ENCODE data around the gene ANKRD60.
A peak's percentile ranks its signal among the peaks of the same experiment; 100 is the strongest.

Gene ANKRD60, protein sequence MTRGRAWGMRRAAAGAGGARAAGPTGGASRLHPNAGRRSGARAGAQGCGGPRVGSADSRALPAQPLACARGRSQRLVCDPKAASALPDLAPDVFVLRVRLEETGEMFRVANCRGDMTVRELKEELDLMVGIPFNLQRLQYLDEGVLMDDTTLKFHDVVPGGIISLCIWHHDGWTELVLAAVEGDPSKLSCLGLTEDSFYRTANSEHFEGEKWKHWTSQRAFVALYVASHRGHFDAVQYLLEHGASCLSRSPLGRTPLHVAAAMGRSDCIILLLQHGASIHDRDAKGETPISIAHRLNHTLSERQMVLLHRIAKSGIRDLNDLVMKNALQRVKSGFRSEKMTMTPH

DNA sequence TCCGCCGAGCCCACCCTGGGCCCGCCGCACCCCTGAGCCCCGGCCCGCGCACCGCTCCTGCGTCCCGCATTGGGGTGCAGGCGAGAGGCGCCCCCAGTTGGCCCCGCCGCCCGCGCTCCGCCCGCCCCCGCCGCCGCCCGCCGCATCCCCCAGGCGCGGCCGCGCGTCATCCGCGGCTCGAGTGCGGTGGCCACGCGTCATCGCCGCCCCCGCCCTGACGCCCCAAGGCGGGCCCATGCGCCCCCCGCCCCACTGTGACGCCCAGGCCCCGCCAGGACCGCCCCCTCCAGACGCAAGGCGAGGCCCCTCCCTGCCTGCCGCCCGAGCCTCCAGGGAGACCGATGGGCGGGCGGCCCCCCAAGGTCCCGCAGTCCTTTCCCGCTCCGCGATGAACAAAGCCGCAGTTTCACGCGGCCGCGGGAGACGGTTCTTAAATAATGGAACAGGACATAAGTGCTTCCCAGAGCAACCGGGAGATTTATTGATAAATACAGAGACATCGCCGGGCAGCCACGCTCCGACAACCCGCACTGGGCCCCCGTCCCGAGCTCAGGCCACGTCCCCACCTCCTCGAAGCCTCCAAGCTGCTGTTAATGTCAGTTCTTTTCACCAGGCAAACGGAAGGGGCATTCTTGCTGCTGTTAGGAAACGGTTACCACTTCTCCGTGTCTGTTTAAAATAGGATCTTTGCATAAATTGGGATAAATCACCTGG lies at the start of gene ANKRD60:
Gene ANKRD60 (minus strand): TSS at position 170 of the 714 bp plus-strand sequence. CDS start 0 bp downstream, at position 170.
- peak; percentile 86 for DNase-seq

DNA sequence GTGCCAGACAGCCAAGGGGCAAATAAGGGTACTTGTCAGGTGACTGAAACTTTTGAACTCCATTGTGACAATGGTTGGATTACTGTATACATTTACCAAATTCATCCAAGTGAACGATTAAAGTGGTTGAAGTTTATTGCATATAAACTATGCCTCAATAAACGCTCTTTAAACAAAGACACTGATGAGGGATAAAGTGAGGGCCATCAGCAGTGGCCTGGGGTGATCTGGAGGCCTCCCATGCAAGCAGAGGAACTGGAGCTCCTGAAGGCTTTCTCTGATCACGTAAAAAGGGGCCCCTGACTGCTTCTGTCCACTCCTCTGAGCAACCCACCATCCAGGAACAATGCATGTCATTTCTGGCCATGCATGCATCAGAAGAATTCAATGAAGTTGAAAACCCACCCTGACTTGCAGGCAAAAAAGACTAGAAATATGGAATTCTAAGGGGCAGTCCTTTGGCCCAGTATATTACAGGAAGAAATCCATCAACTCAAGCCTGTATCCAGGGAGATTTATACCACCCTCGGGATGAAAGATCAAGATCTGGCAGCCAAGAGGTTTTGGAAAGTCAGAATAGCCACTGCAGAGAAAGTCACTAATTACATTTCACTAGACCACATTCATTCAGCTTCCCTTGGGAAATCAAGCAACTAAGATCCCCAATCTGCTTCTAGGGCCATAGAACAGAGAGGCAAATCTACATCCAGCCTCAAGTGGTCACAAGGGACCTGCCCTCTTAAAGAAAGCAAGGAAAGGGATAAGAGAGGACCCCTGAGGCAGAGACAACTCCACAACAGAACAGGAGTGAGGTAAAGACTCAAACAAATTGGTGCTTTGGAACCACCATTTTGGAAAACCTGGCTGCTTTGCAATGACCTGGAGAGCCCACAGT lies 49.4 kb upstream of the ANKRD60 start:
- peak; percentile 63 for DNase-seq

DNA sequence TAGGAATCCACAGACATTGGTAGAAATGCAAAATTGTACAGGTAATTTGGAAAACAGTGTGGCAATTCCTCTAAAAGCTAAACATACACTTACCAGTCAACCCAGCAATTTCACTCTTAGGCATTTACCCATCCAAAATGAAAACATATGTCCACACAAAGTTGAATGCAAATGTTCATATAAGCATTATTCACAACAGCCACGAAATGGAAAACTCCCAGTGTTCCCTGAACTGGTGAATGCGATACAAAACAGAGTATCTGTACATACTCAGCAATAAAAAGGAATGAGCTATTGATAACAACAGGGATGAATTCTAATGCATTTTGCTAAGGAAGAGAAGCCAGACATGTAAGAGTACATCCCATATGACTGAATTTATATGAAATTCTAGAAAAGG lies 48.7 kb upstream of the ANKRD60 start:
- peak; percentile 5 for DNase-seq

DNA sequence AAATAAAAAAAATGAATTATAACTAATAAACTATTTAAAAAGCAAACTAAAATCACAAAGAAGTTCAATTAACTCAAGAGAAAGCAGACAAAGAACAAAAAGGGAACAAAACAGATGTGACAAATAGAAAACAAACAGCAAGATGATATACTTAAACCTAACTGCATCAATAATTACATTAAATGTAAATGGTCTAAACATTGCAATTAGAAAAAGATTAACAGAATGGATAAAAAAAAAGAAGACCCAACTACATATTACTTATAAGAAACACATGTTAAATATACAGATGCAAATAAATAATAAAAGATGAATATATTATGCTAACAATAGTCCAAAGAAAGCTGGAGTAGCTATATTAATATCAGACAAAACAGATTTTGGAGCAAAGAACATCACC lies 45.9 kb upstream of the ANKRD60 start:
- no peak for DNase-seq

DNA sequence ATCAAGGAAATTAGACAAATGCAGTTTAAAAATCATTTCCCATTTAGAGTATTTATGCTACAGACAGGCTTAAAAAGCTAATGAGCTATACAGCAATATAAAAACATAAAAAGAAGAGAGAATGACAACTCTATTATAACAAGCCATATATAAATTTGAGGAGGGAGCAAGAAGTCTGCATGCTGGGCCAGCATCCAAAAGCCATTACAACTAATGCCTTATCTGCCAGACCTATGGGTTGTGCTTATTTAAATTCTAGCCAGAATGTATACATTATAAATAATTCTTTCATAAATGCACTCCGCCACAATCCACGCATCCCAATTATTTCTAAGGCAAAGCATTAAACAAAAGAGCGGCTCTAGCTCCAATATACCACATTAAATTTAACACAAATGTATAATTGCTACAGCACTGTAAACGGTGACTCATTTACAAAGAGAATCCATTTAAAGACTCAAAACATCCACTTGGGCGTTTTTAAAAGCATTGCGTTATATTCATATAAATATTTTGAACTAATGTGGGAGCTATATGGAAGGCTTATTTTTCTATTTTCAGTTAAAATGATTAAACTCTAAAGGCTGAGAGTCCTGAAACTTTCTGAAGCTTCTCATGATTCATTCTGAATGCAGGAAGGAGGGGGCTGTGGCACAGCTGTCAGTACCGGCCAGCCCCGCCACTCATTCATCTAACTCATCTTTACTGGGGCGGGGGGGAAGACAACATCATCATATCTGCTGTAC lies 43.3 kb upstream of the ANKRD60 start:
- no peak for DNase-seq

DNA sequence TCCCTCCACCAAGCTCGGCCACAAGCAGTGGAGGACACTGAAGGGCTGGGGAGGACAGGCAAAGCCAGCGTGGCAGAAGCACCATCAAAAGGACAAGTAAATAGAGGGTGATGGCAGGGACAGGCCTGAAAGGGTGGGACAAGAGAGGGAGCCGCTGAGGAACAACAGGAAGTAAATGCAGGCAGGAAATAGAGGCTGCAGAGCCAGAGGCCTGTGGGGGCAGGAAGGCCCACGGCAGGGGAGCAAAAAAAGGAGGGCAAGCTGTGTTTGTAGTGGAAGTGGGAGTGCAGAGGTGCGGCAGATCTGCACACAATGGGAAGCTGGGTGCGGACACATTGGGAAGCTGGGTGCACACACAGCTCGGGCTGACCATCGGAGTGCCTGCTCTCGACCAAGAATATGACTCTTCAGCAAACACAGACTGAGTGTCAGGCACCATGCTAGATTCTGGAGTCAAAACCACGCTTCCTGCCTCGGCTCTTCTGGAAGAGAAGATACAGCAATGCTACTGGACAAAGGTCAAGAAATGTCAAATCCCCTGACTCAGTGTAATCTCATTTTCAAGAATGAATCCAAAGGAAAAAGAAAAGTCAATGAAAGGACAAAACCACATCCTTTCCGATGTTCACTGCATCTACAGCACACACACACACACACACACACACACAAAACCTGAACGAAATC lies 40.6 kb upstream of the ANKRD60 start:
- DNase-seq = no peak

DNA sequence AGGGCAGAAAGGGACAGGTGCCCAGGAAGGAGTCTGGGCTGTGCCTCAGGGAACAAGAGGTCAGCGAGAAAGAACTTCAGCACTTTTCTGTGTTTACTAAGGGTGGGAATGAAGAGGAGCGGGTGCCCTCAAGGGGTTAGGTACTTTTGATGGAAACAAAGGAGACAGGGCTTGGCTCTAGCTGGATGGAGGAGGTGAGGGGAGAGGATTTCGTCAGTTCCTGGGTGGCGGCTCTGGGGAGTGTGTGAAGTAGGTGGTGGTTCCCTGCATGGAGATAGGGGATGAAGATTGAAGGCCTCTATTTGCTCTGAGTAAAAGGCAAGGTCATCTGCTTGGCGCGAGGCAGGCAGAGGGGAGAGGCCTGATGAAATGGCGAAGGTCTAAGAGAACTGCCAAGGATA lies 40.0 kb upstream of the ANKRD60 start:
- DNase-seq = no peak

DNA sequence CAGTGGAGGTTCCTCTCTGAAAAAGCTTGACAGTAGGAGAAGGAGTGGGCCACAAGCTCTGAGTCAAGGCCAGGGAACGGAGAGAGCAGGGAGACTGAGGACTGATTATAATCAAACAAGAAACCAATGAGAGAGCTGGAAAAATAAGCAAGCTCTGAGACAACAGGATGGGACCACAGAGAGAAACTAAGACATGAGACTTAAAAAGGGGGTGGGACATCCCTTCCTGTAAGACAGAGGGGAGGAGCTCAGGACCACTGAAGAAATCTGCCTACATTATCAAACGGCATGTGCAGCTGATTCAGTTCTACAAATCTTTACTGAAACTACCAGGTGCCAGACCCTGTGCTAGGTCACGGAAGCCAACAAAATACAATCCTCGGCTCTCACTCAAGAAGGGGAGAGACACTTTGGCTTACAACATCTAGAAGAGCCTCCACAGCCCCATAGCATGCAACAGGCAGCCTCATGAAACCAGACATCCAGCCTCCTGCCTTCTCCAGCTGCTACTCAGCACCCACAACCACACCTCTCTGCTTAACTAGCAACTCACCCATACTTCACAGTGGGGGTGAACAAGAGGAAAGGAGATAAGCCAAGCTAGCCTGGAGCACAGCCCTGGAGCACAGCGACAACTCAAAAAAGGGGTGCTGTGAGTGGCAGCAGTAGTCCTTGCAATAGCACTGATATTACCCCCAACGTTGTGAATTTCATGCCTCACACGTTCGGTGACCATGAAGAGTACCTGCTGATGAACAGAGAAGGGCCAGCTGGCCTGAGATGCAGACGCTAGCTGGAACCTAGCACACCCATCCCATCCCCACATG lies 39.1 kb upstream of the ANKRD60 start:
- DNase-seq = no peak

DNA sequence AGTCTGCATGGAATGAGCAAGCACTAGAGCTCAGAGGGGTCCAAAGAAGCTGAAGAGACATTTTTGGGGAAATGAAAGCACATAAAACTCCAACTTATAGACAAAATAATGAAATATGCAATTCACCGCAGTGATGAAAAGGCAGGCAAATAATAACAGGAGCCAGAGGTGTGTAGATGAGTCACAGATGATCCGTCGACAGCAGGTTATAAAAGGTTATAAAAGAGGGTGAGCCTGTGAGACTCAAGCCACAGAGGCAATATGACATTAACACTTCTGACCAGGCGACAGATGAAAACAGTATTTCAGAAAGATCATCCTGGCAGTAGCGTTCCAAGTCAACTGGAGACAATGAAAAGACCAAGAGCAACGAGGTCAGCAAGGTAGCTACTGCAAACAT lies 35.8 kb upstream of the ANKRD60 start:
- DNase-seq = no peak

DNA sequence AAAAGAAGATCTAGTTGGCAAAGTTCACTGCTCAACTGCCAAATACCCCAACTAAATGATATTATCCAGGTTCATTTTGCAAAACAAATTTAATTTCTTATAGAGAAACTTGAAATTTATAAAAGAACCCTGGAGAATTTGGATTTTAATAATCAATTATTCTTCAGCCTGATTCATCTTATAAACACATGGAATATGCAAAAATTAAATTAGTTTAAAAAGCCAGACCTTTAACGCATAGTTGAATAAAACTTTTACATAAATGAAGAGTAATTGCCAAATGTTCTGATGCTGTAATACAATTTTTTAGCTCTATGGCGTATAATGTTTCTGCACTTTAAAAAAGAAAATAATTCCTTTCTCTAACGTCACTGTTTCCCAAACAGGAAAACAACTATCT lies 33.2 kb upstream of the ANKRD60 start:
- no peak for DNase-seq

DNA sequence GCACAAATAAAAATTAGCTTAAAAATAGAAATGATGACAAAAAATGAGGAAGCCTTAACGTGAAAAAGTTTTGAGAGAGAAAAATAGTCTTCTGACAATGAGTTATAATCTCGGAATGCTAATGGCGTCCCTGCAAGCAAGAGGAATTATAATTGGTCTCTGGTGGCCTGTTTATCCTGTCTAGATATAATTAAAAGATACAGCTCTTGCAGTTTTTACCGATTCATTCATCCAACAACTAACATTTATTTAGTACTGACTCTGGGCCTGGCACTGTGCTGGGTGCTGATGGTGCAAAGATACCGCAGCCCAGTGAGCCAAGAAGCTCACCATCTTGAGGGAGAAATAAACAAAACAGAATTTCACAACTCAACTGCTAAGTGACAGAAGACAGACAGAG lies 31.6 kb upstream of the ANKRD60 start:
- no peak for DNase-seq

DNA sequence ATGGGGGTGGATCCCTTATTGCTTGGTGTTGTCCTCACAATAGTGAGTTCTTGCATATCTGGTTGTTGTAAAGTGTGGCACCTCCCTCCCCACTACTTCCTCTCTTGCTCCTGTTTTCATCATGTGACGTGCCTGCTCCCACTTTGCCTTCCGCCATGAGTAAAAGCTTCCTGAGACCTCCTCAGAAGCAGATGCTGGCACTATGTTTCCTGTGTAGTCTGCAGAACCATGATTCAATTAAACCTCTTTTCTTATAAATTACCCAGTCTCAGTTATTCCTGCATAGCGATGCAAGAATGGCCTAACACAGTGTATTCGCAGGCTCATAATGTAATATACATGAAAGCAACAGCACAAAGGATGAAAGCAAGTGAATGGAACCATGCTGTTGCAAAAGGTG lies 28.4 kb upstream of the ANKRD60 start:
- no peak for DNase-seq

DNA sequence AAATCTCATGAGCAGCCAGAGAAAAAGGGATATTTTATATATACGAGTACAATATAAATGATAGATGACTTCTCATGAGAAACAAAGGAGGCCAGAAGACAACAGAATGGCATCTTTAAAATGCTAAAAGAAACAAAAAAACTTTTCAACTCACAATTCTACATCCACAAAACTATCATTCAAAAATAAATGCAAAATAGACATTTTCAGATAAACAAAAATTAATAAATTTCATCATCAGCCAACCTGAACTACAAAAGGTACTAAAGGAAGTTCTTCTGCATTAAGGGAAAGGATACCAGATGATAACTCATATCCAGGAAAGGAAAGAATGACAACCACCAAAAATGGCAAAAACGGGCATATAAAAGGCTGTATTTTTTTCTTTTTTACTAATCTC lies 27.9 kb upstream of the ANKRD60 start:
- no peak for DNase-seq

DNA sequence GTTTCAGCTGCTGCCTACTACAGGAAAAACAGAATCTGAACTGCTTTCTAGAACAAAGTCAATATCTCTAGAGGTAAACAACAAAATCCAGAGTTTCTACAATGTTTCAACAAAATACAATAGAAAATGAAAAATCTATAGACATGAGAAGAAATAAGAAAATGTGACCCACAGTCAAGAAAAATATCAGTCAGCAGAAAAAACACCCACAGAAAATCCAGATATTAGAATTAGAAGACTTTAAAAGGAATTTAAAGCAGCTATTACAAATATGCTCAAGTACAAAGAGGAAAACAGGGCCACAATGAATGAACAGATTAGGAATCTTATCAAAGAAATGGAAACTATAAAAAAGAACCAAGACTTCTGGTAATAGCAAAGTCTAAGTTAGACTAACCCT lies 26.4 kb upstream of the ANKRD60 start:
- DNase-seq = no peak

DNA sequence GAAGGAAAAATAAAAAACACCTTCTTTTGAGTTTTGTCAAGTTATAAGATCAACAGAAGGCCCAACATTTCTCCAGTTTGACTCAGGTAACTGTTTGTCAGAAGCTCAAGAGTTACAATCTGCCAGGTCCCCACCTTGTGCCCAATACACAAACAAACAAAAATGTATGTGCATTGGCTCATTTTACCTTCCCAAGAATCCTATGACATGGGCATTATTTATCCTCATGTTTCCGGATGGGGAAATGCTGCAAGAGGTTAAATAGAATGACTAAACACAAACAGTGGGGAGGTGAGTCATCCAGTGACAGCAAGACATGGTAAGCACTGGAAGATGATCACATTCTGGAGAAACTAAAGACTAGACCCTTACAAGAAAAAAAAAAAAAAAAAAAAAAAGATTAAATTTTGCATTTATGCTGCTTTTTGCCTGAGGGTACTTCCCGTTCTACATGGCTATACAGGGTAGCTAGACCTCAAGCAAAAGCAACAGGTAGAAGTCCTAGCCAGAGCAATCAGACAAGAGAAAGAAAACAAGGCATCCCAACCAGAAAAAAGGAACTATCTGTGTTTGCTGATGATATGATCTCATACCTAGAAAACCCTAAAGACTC lies 23.6 kb upstream of the ANKRD60 start:
- no peak for DNase-seq

DNA sequence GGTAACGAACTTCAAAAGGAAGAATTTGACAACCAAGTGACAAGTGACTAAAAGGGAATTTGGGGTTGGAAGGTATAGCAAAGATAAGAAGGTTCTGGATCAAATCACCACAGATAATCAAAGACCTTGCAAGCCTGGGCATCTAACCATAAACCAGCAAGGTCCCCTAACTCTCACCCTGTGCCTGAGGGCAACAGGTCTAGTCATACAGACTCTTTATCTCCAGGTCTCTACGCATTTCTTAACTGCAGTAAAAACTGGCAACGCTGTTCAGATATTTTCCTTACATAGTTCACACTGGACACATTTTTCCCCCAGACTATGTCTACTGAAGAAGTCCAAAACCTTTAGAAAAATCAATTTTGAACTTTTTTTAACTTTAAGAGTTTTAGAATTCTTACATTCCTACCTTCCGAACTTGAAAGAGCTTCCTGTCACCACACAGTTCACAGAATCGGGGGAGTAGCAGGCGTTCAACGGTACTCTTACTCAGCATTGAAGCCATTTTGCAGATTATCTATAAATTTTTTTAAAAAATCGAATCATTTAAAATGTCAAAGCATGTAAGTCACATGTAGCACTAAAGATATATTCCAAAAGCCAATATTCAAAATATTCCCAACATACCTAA lies 23.0 kb upstream of the ANKRD60 start:
- no peak for DNase-seq

DNA sequence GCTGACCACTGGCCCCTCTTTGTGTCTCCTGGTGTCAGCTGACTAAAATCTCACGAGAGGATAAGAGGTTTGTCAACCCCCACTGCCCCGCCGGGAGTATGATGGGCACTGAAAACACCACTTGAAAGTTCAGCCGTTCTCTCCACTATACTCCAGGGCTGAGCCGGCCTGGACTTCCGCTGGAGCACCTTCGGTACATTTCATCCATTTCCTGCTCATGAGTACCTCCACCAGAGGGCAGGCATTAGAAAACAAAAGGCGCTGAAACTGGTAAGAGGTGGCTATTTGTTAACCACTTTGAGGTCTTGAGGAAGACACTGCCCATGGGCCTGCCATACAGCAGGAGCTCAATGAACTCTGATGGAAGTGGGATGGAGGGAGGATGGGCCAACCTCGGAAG lies 17.9 kb upstream of the ANKRD60 start:
- peak; percentile 30 for DNase-seq

DNA sequence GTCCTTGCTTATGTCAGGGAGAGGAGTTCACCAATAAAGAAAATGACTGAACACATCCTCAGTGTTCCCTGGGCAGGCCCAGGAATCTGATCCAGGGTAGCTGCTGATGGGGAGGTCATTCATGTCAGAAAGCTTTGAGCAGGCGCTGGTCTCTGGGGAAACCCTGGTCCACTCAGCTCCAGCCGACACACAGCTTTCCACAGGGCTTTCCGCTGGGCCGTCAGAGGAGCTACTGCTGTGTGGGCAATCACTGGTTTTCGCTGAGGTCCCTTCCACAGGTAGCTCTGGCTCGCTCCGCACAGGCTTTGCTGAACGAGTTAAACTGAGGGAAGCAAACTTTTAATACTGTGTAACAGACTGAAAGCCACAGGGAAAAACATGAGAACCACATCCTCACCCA lies 17.5 kb upstream of the ANKRD60 start:
- DNase-seq = no peak

DNA sequence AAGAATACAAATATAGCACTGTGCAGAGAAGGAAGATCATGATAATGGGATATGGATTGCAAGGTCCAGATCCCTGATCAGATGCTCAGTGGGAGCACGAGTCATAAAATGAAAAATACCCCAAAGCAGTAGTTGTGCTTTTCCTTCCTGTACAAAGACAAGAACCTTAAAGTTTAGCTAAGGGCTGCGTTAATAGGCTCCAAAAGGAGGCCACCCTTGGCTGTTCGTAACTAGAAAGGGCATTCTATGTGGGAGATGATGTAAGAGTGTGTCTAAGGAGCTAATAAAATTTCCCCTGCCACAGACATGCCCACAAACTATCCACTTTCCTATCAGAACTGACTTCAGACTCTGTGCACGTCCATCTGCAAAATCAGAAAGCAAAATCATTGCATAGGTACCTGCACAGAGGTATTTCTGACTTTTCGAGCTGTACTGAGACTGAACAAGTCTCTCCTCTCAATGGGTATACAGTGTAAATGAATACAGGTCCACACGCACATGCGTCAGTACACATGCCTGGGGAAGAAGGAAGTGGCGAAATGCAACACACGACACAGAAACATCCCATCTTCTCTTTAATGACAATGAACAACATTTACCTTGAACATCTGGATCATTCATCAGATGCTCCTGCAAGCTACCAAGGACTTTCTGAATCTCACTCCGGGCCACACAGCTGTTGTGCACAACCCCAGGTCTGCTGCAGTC lies 16.9 kb upstream of the ANKRD60 start:
- no peak for DNase-seq

Measured in eye (tissue), 1 donor.